Erythroblast (primary cell): ENCODE data around the gene LRRC70.

Source experiments
- GATA1 ChIP-seq: IDR thresholded peaks from 2 replicates; pipeline ENCODE4 v1.6.1; 2011; ENCODE audit warnings: low read depth, mild to moderate bottlenecking, control low read depth, low read length, moderate library complexity
- POLR2A ChIP-seq: IDR thresholded peaks from 2 replicates; pipeline ENCODE4 v1.6.1; 2011; ENCODE audit warnings: mild to moderate bottlenecking, low read length

GRCh38 chr5:62587737-62588136 is 9.1 kb downstream of the LRRC70 start:
- TF ChIP-seq POLR2A = no peak
- TF ChIP-seq GATA1 = no peak
